ENCODE data around the gene PCNX2.
A peak's percentile ranks its signal among the peaks of the same experiment; 100 is the strongest.

The PCNX2 gene

GRCh38 chr1:232980355-232980978, 315.1 kb downstream of the PCNX2 start:
- DNase-seq = peak; percentile 21

DNA sequence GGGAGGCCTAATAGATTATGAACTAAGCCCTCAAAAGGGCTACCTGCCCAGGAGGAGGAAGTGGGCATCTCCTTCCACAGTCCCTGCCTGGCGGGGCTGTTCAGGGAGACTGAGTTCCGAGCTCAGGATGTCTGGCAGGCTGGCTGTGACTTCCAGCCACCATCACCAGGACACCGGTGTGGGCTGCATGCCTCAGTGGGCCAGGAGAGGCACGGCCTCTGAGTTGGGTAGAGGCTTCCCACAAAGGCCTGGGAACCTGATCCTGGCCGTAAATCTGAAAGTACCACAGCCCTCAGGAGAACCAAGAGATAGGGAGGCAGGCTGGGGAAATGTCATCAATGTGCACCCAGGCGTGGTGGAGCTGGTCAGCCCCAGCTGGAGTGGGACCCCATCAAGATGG, 316.0 kb downstream of the PCNX2 start:
- DNase-seq = no peak

- DNase-seq = no peak
These were observed 316.7 kb downstream of the PCNX2 start for GRCh38 chr1:232978815-232979214.

- no peak for DNase-seq
These were observed 317.4 kb downstream of the PCNX2 start for GRCh38 chr1:232978091-232978634.

DNA sequence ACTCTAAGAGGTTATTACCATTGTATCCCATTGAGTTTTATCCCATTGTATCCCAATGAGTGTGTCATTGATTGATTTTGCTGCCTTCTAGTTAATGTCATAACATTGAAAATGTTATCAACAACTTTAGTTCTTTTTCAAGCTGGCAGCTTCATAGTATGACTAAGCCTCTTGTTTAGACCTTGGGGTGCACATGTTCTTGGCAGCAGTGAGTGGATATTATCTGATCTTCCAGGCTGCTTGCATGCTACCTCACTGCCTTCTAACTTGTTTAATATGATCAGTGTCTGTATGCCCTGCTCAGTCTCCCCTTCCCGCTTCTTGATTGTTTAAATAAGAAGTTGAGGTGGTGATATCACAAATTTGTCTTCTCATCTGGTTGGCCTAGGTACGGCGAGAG, 320.6 kb downstream of the PCNX2 start:
- no peak for DNase-seq

DNA sequence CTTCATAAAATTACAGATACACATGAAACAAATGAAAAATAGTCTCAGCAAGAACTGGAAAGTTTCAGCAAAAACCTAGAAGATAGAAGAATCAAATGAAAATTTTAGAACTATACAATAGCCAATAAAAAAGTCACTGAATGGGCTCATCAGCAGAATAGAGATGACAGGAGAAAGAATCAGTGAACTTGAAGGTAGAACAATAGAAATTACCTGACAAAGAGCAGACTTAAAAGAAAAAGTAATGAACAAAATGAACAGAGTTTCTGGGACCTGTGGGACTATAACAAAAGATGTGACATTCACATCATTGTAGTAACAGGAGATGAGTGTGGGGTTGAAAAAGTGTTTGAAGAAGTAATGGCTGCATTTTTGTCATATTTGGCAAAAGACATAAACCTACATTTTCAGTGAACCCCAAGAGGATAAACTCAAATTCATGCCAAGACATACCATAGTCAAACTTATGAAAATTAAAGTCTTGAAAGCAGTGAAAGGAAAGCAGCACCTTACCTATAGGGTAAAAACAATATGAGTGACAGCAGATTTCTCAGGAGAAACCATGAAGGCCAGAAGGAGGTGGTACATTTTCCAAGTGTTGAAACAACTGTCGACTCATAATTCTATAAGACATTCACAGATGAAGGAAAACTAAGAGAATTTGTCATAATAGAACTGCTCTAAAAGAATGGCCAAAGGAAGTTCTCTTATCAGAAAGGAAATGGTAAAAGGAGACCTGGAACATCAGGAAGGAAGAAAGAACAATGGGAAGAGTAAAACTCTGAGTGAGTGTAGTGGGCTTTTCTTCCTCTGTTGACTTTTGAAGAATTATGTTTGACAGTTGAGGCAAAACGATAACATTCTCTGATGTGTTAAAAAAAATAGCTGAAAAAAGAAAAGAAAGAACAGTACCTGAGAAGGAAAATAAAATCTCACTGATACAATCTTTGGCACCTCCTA, 321.6 kb downstream of the PCNX2 start:
- DNase-seq = no peak

GRCh38 chr1:232970508-232970907, 325.0 kb downstream of the PCNX2 start:
- no peak for DNase-seq

DNA sequence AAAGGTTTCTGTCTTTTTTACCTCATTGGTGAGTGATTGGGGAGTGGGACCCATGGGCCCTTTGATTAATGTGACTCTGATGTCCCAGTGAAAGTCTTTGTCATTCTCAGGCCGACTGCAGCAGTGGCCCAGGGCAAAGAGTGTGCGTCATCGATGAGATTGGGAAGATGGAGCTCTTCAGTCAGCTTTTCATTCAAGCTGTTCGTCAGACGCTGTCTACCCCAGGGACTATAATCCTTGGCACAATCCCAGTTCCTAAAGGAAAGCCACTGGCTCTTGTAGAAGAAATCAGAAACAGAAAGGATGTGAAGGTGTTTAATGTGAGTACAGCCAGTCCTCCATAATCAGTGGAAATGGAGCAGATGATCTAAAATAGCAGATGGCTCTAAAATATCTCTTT, 325.7 kb downstream of the PCNX2 start:
- no peak for DNase-seq

- no peak for DNase-seq
These were observed 326.6 kb downstream of the PCNX2 start for GRCh38 chr1:232968965-232969364.

GRCh38 chr1:232968391-232968790, 327.1 kb downstream of the PCNX2 start:
- no peak for DNase-seq

DNA sequence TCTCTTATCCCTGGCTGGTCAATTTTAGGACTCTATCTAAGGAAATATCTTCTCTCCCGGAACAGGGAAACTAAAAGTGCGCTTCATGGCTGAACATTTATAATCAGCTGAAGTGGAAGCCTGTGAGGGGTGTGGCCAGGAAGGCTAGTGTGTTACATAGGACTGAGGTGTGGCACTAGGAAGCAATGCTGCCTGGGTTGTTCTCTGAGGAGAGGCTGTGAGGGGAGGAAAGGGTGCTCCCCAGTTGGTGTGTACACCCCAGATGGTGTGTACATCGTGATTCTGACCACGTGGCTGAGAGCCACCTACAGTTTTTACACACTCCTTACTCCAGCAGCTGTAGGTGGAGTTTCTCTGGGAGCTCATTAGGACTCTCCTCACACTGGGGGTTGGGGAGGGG, 328.9 kb downstream of the PCNX2 start:
- no peak for DNase-seq

DNA sequence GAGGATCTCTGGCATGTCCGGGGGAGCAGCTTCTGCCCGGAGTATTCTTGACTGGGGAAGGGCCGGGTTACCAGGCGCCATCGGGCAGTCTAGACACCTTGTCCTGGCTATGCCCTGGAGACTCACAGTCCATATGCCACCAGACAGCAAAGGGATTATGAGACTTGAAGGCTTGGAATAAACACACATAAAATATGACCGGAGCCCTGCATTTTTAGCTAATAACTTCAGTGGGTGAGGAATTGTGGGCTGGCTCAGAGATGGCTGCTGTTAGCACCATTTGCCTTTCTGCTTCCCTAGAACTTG, 329.7 kb downstream of the PCNX2 start:
- no peak for DNase-seq

GRCh38 chr1:232965124-232965911, 330.2 kb downstream of the PCNX2 start:
- no peak for DNase-seq

DNA sequence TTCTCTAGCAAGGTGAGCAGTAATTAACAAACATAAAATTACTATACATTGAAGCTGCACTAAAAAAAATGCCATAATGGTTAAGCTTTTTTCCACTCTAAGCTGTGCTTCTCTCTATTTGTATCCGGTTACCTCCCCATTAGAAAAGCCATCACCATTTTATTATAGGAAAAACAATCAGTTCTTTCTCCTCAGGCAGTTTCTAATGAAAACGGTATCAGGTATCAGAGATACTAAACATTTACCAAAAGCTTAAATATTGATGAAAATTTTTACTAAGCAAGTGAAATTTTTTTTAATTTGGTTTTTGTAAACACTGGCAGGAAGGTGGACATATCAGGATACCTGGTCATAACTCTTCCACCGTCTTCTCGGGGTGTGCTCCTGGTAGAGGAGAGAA, 330.9 kb downstream of the PCNX2 start:
- no peak for DNase-seq

- peak; percentile 29 for DNase-seq
These were observed 332.5 kb downstream of the PCNX2 start for GRCh38 chr1:232962761-232963745.

DNA sequence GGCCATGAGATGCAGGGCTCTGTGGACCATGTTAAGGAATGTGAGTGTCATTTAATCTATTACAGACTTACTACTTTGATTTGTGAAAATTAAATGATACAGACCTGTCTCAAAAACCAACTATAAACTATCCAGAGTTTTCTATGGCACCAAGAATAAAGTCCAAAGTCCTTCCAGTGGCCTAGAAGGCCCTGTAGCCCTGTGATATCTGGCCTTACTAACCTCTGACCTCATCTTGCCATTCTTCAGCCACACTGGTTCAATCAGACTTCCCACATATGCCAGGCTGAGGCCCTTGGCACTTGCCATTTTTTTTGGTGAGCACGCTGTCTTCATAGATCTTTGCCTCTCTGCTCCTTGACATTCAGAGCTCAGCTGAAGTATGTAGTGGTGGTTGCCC, 337.5 kb downstream of the PCNX2 start:
- no peak for DNase-seq

DNA sequence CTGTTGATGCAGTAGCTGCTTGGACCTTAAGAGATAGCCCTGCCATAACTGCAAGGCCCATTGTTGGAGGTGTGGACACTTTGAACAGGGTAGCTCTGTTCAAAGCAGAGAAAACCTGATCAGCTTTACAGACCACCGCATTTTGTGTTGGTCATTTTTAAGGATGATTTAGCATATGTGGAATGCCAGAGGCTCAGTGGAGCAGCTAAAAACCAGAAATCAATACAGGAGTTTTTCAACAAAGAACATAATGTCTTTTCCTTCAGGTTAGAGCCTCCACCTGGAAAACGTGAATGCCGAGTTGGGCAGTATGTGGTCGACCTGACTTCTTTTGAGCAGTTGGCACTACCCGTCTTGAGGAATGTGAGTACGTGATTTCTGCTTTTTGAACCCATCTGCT, 339.4 kb downstream of the PCNX2 start:
- no peak for DNase-seq

- DNase-seq = no peak
These were observed 340.7 kb downstream of the PCNX2 start for GRCh38 chr1:232954594-232955365.

DNA sequence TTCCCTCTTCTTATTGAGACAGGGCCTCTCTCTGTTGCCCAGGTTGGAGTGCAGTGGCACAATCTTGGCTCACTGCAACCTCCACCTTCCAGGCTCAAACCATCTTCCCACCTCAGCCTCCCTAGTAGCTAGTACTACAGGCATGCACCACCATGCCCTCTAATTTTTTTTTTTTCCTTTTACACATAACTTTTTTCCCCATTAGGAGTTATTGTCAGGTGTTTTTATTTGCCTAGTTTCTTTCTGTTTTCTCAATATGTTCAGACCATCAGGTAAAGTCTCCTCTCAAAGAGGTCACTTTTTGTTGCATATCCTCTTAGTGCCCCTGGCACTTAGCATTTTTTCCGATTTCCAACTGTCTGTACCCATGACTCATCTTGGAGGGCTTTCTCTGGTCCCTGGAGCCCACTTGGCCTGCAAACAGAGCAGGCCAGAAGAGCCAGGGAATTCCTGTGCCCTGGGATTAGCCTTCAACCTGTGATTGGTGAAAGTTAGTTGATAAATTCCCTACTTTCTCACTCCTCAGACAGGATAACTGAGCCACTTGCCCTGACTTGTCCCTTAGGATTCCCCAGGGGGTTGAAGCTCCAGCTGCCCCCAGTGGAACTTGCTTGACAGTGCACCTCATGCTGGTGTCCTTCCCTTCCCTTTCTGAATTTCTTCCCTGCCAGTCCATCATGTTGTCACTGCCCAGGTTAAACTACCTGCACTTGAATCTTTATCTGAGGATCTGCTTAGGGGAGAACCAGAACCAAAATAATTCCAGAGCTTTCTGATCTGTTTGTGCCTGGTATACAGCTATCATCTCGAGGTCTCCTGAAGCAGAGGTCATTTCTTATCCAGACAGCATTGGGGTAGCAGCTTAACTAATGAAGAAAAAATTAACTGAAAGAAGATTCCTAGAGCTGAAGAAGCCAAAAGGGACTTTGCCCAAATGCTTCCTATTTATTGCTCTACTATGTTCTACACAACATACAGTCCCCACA, 342.7 kb downstream of the PCNX2 start:
- peak; percentile 58 for DNase-seq

DNA sequence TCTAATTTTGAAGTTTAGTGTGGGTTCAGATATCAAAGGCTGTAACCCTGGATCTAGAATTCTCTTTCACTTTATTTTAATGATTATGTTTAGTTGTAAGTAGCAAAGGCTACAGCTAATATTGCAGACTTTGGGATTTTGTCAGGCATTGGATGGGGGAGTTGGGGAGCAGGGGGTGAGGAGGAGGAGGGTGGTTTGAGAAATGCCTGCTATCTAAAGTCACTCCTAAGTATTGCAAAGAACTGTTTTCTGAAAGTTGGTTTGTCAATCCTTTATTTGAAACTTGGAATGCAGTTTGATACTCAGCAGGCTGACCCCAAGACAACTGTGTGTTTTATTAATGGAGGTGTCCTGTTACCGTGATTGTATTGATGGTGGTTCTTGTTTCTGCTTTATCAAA, 343.9 kb downstream of the PCNX2 start:
- DNase-seq = no peak
